K562 (cell line): Measurements from ENCODE around the gene ACOT4. TPM values are rescaled to one million over a fixed set of nuclear protein-coding genes. Genes with fewer than 3 reads are reported as not detected.

Experiments
- ATAC-seq: fragments of 200-7000 bp; cut with Tn5 transposase; 3 replicates; pipeline ENCODE4 v1.9.1; 2020; ENCODE audit warnings: moderate library complexity
- BruUV-seq: library from RNA; stranded (reverse); fragments of 400-500 nt; replicated peaks from 2 replicates; lab custom pipeline; 2021; lab: Mats Ljungman, UMichigan
- CTCF ChIA-PET: fragments of 300-600 bp; formaldehyde crosslinking; extraction: SDS; loops from one replicate; lab custom pipeline; 2021; ENCODE audit warnings: low intra/inter-chr PET ratio; lab: Yijun Ruan, JAX
- POLR2A ChIA-PET: fragments of 300-600, 350-650 bp; sonication (Branson Sonifier 250); formaldehyde crosslinking; extraction: SDS; loops from one replicate; lab custom pipeline; 2021; ENCODE audit warnings: antibody characterized with exemption, inconsistent platforms; lab: Yijun Ruan, JAX
- DNase-seq, 4 experiments: peaks; one replicate each; pipeline versions ENCODE4 v3.0.0 to v3.0.0-alpha.2; 2011 to 2018; ENCODE audit warnings: low spot score in 3 of 4, mixed read lengths in 3 of 4; ENCODE audit errors: extremely low read depth in 1 of 4
- FAIRE-seq: peaks from 2 replicates; lab custom pipeline; 2011; peaks lifted over from hg19 to GRCh38; lab: Jason Lieb, UNC
- H2AFZ ChIP-seq: 2 replicates; pipeline ENCODE4 v1.6.0; 2011; ENCODE audit warnings: low read depth, low read length, control low read depth, inconsistent platforms
- H3K27ac ChIP-seq: fragments of 200-600 bp; 3 replicates; pipeline ENCODE4 v1.8.0; 2011; ENCODE audit warnings: low read depth, mild to moderate bottlenecking, control low read depth, inconsistent platforms, low read length, moderate library complexity, mixed read lengths; ENCODE audit errors: extremely low read depth
- H3K27me3 ChIP-seq, 2 experiments: fragments of 300-600 bp in 1 of 2; 2 replicates in 1 of 2; 3 replicates in 1 of 2; pipeline versions ENCODE4 v1.6.0 to v1.8.0; 2011; ENCODE audit warnings: inconsistent platforms in 2 of 2, low read length in 2 of 2, mild to moderate bottlenecking in 1 of 2, mixed read lengths in 1 of 2, moderate library complexity in 1 of 2; ENCODE audit not compliant: control insufficient read depth in 2 of 2, insufficient read depth in 2 of 2
- H3K36me3 ChIP-seq: fragments of 300-600 bp; 3 replicates; pipeline ENCODE4 v1.8.0; 2011; ENCODE audit warnings: mild to moderate bottlenecking, low read length, inconsistent platforms; ENCODE audit not compliant: control insufficient read depth, insufficient read depth
- H3K4me1 ChIP-seq, 2 experiments: fragments of 200-600 bp in 1 of 2; replicated peaks in 1 of 2; 2 replicates in 1 of 2; 3 replicates in 1 of 2; pipeline versions ENCODE4 v1.5.1 to v1.8.0; 2011; ENCODE audit warnings: inconsistent platforms in 2 of 2, low read length in 2 of 2, mild to moderate bottlenecking in 1 of 2, mixed read lengths in 1 of 2, moderate library complexity in 1 of 2; ENCODE audit not compliant: control insufficient read depth in 2 of 2, insufficient read depth in 2 of 2
- H3K4me2 ChIP-seq: 2 replicates; pipeline ENCODE4 v1.6.1; 2011; ENCODE audit warnings: low read length, control low read depth, inconsistent platforms, mixed read lengths; ENCODE audit not compliant: insufficient read depth
- H3K4me3 ChIP-seq: fragments of 200-600 bp; sonication (generic), shearing (Covaris generic); 2 replicates; pipeline ENCODE4 v1.5.1; 2016; ENCODE audit warnings: control low read depth, inconsistent platforms
- H3K79me2 ChIP-seq: fragments of 200-600 bp; 3 replicates; pipeline ENCODE4 v1.8.0; 2011; ENCODE audit warnings: low read length, inconsistent platforms; ENCODE audit not compliant: control insufficient read depth, insufficient read depth
- H3K9ac ChIP-seq, 2 experiments: 2 replicates each; pipeline versions ENCODE4 v1.6.0 to v1.6.1; 2011; ENCODE audit warnings: low read depth in 2 of 2, low read length in 2 of 2, control low read depth in 1 of 2, inconsistent platforms in 1 of 2, mild to moderate bottlenecking in 1 of 2, mixed read lengths in 1 of 2; ENCODE audit not compliant: insufficient read depth in 1 of 2
- H3K9me1 ChIP-seq: one replicate; pipeline ENCODE4 v1.6.0; 2011; ENCODE audit warnings: inconsistent platforms, mild to moderate bottlenecking, low read length, moderate library complexity; ENCODE audit not compliant: control insufficient read depth, insufficient read depth
- H3K9me3 ChIP-seq: replicated peaks from 2 replicates; pipeline ENCODE4 v1.5.1; 2011; ENCODE audit warnings: low read depth, low read length, inconsistent platforms; ENCODE audit not compliant: control insufficient read depth, insufficient read depth
- H4K20me1 ChIP-seq: replicated peaks from 2 replicates; pipeline ENCODE4 v1.6.1; 2011; ENCODE audit warnings: low read length, inconsistent platforms, mixed read lengths; ENCODE audit not compliant: control insufficient read depth, insufficient read depth
- BCL6 ChIP-seq: fragments of 250-450 bp; sonication (Bioruptor Pico); IDR thresholded peaks from 2 replicates; pipeline ENCODE4 v1.4.0; 2020
- CBFB ChIP-seq: sonication (generic); formaldehyde crosslinking; IDR thresholded peaks from 2 replicates; pipeline ENCODE4 v1.4.0; 2020; ENCODE audit warnings: mild to moderate bottlenecking, missing genetic modification reagents
- ELF4 ChIP-seq: fragments of 450-650 bp; formaldehyde crosslinking; IDR thresholded peaks from 2 replicates; pipeline ENCODE4 v1.4.0; 2022; ENCODE audit warnings: missing genetic modification characterization
- ETV6 ChIP-seq, 3 experiments: fragments of 150-350 bp in 1 of 3; sonication (generic) in 1 of 3; formaldehyde crosslinking in 1 of 3; IDR thresholded peaks; 2 replicates each; pipeline versions ENCODE4 v1.6.1 to v1.8.0; 2014 to 2022; ENCODE audit warnings: borderline replicate concordance in 2 of 3, low read depth in 2 of 3, antibody characterized with exemption in 1 of 3, low read length in 1 of 3, mild to moderate bottlenecking in 1 of 3, missing genetic modification reagents in 1 of 3
- HEY1 ChIP-seq: fragments of 250-450 bp; sonication (Bioruptor Pico); IDR thresholded peaks from 2 replicates; pipeline ENCODE4 v1.5.0; 2020; ENCODE audit warnings: mild to moderate bottlenecking, moderate library complexity, borderline replicate concordance
- HMG20A ChIP-seq: fragments of 450-650 bp; formaldehyde crosslinking; conservative IDR thresholded peaks from 2 replicates; pipeline ENCODE4 v1.4.0; 2020; ENCODE audit warnings: mild to moderate bottlenecking, mixed read lengths
- HNRNPH1 ChIP-seq: fragments of 200-400 bp; formaldehyde crosslinking; optimal IDR thresholded peaks from 2 replicates; pipeline ENCODE3; 2017; ENCODE audit warnings: low read depth, mild to moderate bottlenecking, low read length, moderate library complexity
- JUN ChIP-seq, 2 experiments: sonication (generic) in 1 of 2; formaldehyde crosslinking in 1 of 2; IDR thresholded peaks; 2 replicates each; pipeline versions ENCODE4 v1.6.1 to v1.8.0; 2012 to 2022; ENCODE audit warnings: borderline replicate concordance in 2 of 2, mild to moderate bottlenecking in 2 of 2, improper control_type of control experiment in 1 of 2, low read depth in 1 of 2, low read length in 1 of 2, missing genetic modification reagents in 1 of 2
- KAT7 ChIP-seq: sonication (generic); formaldehyde crosslinking; IDR thresholded peaks from 2 replicates; pipeline ENCODE4 v1.8.0; 2022; ENCODE audit warnings: missing genetic modification reagents, mild to moderate bottlenecking, borderline replicate concordance
- LCOR ChIP-seq: sonication (generic); formaldehyde crosslinking; IDR thresholded peaks from 2 replicates; pipeline ENCODE4 v1.8.0; 2022; ENCODE audit warnings: mild to moderate bottlenecking, missing genetic modification reagents
- NFE2 ChIP-seq: IDR thresholded peaks from 2 replicates; pipeline ENCODE4 v1.6.1; 2014; ENCODE audit warnings: antibody characterized with exemption, low read depth
- POLR2AphosphoS2 ChIP-seq: IDR thresholded peaks from 2 replicates; pipeline ENCODE4 v1.6.1; 2012; ENCODE audit warnings: low read length, improper control_type of control experiment
- SREBF1 ChIP-seq: fragments of 150-350 bp; IDR thresholded peaks from 2 replicates; pipeline ENCODE4 v1.6.1; 2014; ENCODE audit warnings: antibody characterized with exemption, low read depth, low read length, borderline replicate concordance
- THAP7 ChIP-seq: fragments of 250-450 bp; sonication (Bioruptor Pico); IDR thresholded peaks from 2 replicates; pipeline ENCODE4 v1.5.0; 2021
- ZHX1 ChIP-seq: fragments of 150-350 bp; conservative IDR thresholded peaks from 2 replicates; pipeline ENCODE4 v1.6.1; 2014; ENCODE audit warnings: low read length
- ZNF174 ChIP-seq: fragments of 250-450 bp; sonication (Bioruptor Pico); IDR thresholded peaks from 2 replicates; pipeline ENCODE4 v1.4.0; 2020; ENCODE audit warnings: mild to moderate bottlenecking
- WGBS: fragments of 100-300 bp; shearing (Covaris generic); methylation state at CpG from one replicate; pipeline ENCODE4 v1.1.6; 2016; ENCODE audit warnings: low coverage, mixed read lengths; ENCODE audit not compliant: insufficient coverage; ENCODE audit errors: missing lambda C conversion rate; 5-methylcytosine and 5-hydroxymethylcytosine counted together
- in situ Hi-C: fragments of 300-500 bp; cut with MboI; formaldehyde crosslinking; loops from 4 replicates; pipeline ENCODE4 v1.15.0; 2018; ENCODE audit warnings: inconsistent platforms, mixed read lengths
- intact Hi-C: fragments of 100-400 bp; cut with micrococcal nuclease; formaldehyde crosslinking; loops from 2 replicates; pipeline ENCODE4 v1.14.2; 2022
- polyA plus RNA-seq, 8 experiments: library from polyadenylated mRNA; depleted of rRNA in 4 of 8; stranded (reverse) in 5 of 8; unstranded in 3 of 8; fragments of >200 nt; fragmentation: Nextera tagmentation in 2 of 8; fragmentation: Illumina TruSeq in 1 of 8; extraction: Ambion mirVana in 2 of 8; extraction: Trizol in 1 of 8; gene quantifications; 2 replicates each; pipeline versions ENCODE4 v1.2.1 to v1.2.3, GENCODE V29; 2011 to 2014; ENCODE audit warnings: inconsistent platforms in 1 of 8, missing spikeins in 1 of 8
- total RNA-seq, 7 experiments: library from RNA; depleted of rRNA in 6 of 7; stranded (reverse); fragments of >200 nt in 6 of 7; fragmentation: Illumina TruSeq in 2 of 7; extraction: Trizol in 2 of 7; gene quantifications; 2 replicates each; pipeline versions ENCODE4 v1.2.1 to v1.2.3, GENCODE V29; 2011 to 2021; ENCODE audit warnings: low replicate concordance in 1 of 7
- TF ChIP-seq, protein P1 (sequence below): fragments of 250-450 bp; sonication (Bioruptor Pico); IDR thresholded peaks from 2 replicates; pipeline ENCODE4 v1.8.0; 2021; ENCODE audit warnings: mild to moderate bottlenecking, moderate library complexity

Gene ACOT4
- total and polyA plus RNA-seq, 9 of the 15 experiments (the other 6 are each of a cell fraction or from before 2014, with no cell fraction given) = not detected

GRCh38 chr14:73619524-73619923 is 27.9 kb downstream of the ACOT4 start:
- ChIA-PET CTCF (no interaction called here), POLR2A (interaction anchor here (0.7 kb wide), 1 partner anchor 700 kb away, joined by 3 read pairs; no protein-coding TSS in a partner anchor)
- no peaks in the 10 kb centered on the region for H3K9me1 ChIP-seq
- TF ChIP-seq JUN (IDR thresholded peaks at IDR 0.05; ENCODE audit: borderline replicate concordance, low read depth, low read length) = no peak
- TF ChIP-seq JUN (CRISPR knock-in tag; IDR thresholded peaks at IDR 0.05; ENCODE audit: borderline replicate concordance) = no peak
- no peak for TF ChIP-seq ELF4 (CRISPR knock-in tag)
- no peak for TF ChIP-seq KAT7
- TF ChIP-seq POLR2AphosphoS2 = no peak
- no peak for TF ChIP-seq ETV6 (IDR thresholded peaks at IDR 0.05; ENCODE audit: borderline replicate concordance in 1 of 2, low read depth in 2 of 2, low read length in 1 of 2)
- TF ChIP-seq ETV6 (CRISPR knock-in tag; IDR thresholded peaks at IDR 0.05; ENCODE audit: borderline replicate concordance) = no peak
- TF ChIP-seq NFE2 = no peak
- no peak for TF ChIP-seq BCL6 (CRISPR knock-in tag)
- no peak for TF ChIP-seq ZNF174 (CRISPR knock-in tag)
- no peak for TF ChIP-seq HEY1
- TF ChIP-seq CBFB (CRISPR knock-in tag) = no peak
- no peak for TF ChIP-seq HMG20A
- no peak for TF ChIP-seq LCOR (CRISPR knock-in tag)
- TF ChIP-seq, protein P1, sequence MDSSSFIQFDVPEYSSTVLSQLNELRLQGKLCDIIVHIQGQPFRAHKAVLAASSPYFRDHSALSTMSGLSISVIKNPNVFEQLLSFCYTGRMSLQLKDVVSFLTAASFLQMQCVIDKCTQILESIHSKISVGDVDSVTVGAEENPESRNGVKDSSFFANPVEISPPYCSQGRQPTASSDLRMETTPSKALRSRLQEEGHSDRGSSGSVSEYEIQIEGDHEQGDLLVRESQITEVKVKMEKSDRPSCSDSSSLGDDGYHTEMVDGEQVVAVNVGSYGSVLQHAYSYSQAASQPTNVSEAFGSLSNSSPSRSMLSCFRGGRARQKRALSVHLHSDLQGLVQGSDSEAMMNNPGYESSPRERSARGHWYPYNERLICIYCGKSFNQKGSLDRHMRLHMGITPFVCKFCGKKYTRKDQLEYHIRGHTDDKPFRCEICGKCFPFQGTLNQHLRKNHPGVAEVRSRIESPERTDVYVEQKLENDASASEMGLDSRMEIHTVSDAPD (CRISPR knock-in tag) = no peak
- TF ChIP-seq THAP7 = no peak
- TF ChIP-seq ZHX1 = no peak
- no peak for TF ChIP-seq HNRNPH1
- no peak for TF ChIP-seq SREBF1
- DNase-seq = no peak
- H3K79me2 ChIP-seq = no peaks in the 10 kb centered on the region
- no peaks in the 10 kb centered on the region for H3K27me3 ChIP-seq
- H3K9ac ChIP-seq = no peak overlapping the region
- no peak overlapping the region for H2AFZ ChIP-seq
- no peak overlapping the region for H3K4me3 ChIP-seq
- FAIRE-seq = no peak
- WGBS = 0% methylated on average over 1 of the region's 1 CpG
- ATAC-seq = no peak
- no peaks in the 10 kb centered on the region for H4K20me1 ChIP-seq
- in situ Hi-C loops = no loop called here
- H3K4me2 ChIP-seq = no peak overlapping the region
- no TSS peak for BruUV-seq
- H3K9me3 ChIP-seq = no peaks in the 10 kb centered on the region
- H3K36me3 ChIP-seq = no peaks in the 10 kb centered on the region
- intact Hi-C loops = no loop called here
- H3K27ac ChIP-seq = no peak overlapping the region
- H3K4me1 ChIP-seq = no peaks in the 10 kb centered on the region
